Neutrophil (primary cell): ENCODE results near the gene RFX8.

Source experiments
- H3K27ac ChIP-seq: fragments of 200-600 bp; sonication (generic); 2 replicates; pipeline ENCODE4 v1.5.1; 2016; ENCODE audit warnings: mild to moderate bottlenecking, moderate library complexity
- H3K27me3 ChIP-seq: fragments of 200-600 bp; sonication (generic); 2 replicates; pipeline ENCODE4 v1.6.0; 2016; ENCODE audit warnings: mild to moderate bottlenecking
- H3K36me3 ChIP-seq: fragments of 200-600 bp; sonication (generic); 2 replicates; pipeline ENCODE4 v1.5.1; 2017
- H3K4me1 ChIP-seq, 2 experiments: fragments of 200-600 bp in 1 of 2; sonication (generic) in 1 of 2; 1 replicate in 1 of 2; 2 replicates in 1 of 2; pipeline versions ENCODE4 v1.5.1 to v1.6.1; 2013 to 2016; ENCODE audit warnings: low read depth in 1 of 2, low read length in 1 of 2, mild to moderate bottlenecking in 1 of 2, moderate library complexity in 1 of 2; ENCODE audit not compliant: control insufficient read depth in 1 of 2, insufficient read depth in 1 of 2
- H3K4me3 ChIP-seq, 2 experiments: fragments of 200-600 bp in 1 of 2; sonication (generic) in 1 of 2; 1 replicate in 1 of 2; 2 replicates in 1 of 2; pipeline ENCODE4 v1.5.1; 2013 to 2016; ENCODE audit warnings: low read depth in 1 of 2, low read length in 1 of 2, mild to moderate bottlenecking in 1 of 2, moderate library complexity in 1 of 2
- H3K9me3 ChIP-seq: fragments of 200-600 bp; sonication (generic); 2 replicates; pipeline ENCODE4 v1.5.1; 2016
- TF ChIP-seq, protein P1 (sequence below): fragments of 200-600 bp; sonication (generic); IDR thresholded peaks from 2 replicates; pipeline ENCODE4 v1.5.1; 2016; ENCODE audit warnings: antibody characterized with exemption

The RFX8 gene

GRCh38 chr2:101486258-101486701 is 11.4 kb upstream of the RFX8 start:
- Histone ChIP-seq H3K27ac (no peak overlapping the region), H3K4me1 (no peaks in the 10 kb centered on the region), H3K27me3 (no peaks in the 10 kb centered on the region), H3K36me3 (no peaks in the 10 kb centered on the region), H3K9me3 (no peaks in the 10 kb centered on the region), H3K4me3 (no peak overlapping the region)
- TF ChIP-seq, protein P1, sequence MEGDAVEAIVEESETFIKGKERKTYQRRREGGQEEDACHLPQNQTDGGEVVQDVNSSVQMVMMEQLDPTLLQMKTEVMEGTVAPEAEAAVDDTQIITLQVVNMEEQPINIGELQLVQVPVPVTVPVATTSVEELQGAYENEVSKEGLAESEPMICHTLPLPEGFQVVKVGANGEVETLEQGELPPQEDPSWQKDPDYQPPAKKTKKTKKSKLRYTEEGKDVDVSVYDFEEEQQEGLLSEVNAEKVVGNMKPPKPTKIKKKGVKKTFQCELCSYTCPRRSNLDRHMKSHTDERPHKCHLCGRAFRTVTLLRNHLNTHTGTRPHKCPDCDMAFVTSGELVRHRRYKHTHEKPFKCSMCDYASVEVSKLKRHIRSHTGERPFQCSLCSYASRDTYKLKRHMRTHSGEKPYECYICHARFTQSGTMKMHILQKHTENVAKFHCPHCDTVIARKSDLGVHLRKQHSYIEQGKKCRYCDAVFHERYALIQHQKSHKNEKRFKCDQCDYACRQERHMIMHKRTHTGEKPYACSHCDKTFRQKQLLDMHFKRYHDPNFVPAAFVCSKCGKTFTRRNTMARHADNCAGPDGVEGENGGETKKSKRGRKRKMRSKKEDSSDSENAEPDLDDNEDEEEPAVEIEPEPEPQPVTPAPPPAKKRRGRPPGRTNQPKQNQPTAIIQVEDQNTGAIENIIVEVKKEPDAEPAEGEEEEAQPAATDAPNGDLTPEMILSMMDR, result no peak

DNA sequence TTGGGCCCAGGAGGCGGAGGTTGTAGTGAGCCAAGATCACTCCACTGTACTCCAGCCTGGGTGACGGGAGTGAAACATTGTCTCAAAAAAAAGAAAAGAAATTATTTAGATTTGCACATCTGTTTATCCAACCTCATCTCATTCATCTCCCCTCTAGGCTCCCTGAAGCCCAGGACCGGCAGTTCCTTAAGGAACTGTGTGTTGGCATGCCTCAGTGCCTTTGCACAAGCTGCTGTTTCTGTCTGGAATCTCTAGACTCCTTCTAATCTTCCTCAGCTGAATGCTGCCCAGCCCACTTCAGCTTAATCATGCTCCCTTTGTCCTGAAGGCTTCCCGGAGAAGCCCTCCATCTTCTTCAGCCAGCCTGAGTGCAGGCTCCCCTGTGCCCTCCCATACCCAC is 10.9 kb upstream of the RFX8 start:
- Histone ChIP-seq H3K4me3 (no peak overlapping the region), H3K4me1 (no peaks in the 10 kb centered on the region), H3K36me3 (no peaks in the 10 kb centered on the region), H3K27ac (no peak overlapping the region), H3K27me3 (no peaks in the 10 kb centered on the region), H3K9me3 (no peaks in the 10 kb centered on the region)
- TF ChIP-seq, protein P1, result no peak

GRCh38 chr2:101480764-101481163 is 5.9 kb upstream of the RFX8 start:
- Histone ChIP-seq H3K27ac (no peak overlapping the region), H3K9me3 (no peaks in the 10 kb centered on the region), H3K27me3 (peaks cover 4% of the 10 kb centered on the region), H3K4me1 (no peaks in the 10 kb centered on the region), H3K36me3 (no peaks in the 10 kb centered on the region), H3K4me3 (no peak overlapping the region)
- TF ChIP-seq, protein P1, result no peak

DNA sequence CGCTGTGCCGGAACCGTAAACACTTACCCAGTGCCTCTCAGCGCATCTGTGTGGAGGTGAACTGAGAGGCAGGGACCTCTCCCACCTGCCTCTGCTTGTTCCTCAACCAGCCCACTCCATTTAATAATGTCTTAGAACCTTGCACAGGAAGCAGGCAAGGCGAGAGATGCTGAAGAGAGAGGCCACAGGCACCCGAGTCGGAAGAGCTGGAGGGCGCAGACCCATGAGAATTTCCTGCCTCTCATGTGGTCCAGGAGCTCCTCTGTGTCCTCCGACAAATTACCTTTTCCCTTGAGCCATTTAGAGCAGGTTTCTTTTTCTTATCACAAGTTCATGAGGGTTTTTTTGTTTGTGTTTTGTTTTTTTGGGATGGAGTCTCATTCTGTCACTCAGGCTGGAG is 4.9 kb upstream of the RFX8 start:
- H3K4me3 ChIP-seq, result no peak overlapping the region
- no peak overlapping the region for H3K27ac ChIP-seq
- H3K9me3 ChIP-seq, result no peaks in the 10 kb centered on the region
- no peaks in the 10 kb centered on the region for H3K36me3 ChIP-seq
- H3K4me1 ChIP-seq, result peaks cover 4% of the 10 kb centered on the region in 2 experiments
- H3K27me3 ChIP-seq, result peaks cover 13% of the 10 kb centered on the region
- TF ChIP-seq, protein P1, result no peak

DNA sequence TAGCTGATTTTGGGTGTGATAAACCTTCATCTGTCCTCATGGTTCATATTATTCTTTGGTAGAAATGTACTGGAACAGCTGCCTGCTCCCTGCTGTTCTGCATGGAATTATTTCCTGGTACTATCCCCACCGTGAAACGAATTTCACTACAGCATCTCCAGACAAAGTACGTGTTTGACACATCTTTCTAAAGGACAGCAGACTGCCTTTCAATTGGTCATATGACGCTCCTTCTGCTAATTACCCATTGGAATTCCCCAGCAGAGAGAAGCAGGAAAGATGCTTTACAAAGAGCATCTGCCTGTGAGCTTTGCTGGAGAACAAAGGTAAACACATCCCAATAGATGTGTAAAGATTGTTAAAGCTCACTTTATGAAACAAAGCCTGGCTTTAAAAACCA is 4.4 kb upstream of the RFX8 start:
- H3K4me1 ChIP-seq, result peaks cover 8 to 9% of the 10 kb centered on the region in 2 experiments
- H3K27me3 ChIP-seq, result peaks cover 18% of the 10 kb centered on the region
- TF ChIP-seq, protein P1, result no peak
- no peaks in the 10 kb centered on the region for H3K9me3 ChIP-seq
- no peaks in the 10 kb centered on the region for H3K36me3 ChIP-seq
- H3K27ac ChIP-seq, result no peak overlapping the region
- H3K4me3 ChIP-seq, result no peak overlapping the region
